ENCODE data around the gene RNFT2.

Gene RNFT2

DNA sequence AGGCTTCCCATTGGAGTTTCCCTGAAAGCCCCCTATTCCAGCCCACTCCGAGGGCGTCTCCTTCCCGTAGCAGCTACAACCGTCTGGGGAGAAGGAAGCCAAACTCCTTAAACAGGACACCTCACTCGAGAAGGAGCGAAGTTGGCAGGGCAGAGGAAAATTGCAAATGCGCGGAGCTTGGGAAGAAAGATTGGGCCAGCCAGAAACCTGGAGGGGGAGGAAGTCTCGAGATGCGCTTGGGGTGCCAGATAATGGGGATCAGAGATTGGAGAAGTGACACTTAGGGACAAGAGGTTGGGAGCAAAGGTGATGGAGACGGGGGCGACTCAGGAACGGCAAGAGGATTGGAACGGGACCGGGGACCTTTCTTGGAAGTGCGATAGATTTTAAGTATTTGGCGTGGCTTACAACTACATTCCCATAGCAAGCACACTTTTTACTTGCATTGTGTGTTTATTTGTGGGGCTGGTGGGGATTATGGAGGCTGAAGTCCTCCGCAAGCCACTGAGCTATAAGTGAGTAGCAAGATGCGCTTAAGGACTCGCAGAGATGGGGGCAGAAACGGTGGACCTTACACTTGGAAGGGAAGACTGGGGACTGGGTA, 142.2 kb downstream of the RNFT2 start:
- DNase-seq, result no peak

DNA sequence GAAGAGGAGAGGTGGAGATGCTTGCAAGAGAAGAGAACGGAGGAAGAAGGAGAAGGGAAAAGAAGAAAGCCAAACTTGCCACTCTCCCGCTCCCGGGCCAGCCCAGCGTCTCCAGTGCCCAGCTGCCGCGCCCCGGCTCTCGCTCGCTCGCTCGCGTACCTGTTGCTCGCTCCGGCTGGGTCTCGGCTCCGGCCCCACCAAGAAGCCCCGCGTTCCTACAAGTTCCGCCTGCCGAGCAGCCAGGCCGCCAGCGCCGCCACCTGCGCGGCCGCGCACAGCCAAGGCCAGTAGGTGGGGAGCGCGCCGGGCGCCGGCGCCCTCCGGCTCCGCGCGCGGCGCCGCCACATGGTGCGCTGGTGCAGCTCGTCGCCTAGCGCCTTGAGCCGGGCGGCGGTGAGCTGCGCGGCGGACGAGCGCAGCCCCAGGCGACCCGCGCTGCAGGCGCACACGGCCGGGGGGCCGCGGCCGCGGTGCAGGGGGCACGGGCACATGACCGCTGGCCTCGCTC, 142.8 kb downstream of the RNFT2 start:
- no peak for DNase-seq

DNA sequence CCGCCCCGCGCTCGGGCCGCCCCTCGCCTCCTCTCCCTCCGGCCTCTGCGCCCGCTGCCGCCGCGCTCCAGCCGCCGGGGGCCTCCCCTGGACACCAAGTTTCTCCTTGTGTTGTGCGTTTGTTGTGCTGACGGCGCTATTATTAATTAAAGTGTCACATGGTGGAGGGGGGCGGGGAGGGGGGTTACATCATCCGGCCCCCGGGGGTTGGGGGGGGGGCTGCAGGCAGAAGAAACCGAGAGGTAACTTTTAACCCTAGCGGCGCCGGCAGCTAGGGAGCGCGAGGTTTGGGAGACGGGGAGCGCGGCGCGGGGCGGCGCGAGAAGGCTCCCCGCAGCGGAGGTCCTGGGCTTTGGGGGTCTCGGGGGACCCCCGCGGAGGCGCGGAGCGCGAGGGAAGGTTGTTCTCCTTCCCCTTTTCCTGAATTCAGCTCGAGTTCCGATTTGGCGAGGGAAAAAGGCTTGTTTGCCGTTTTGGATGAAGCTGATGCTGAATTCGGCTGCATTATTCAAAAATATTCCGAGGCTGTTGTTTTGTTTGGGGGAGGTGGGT, 143.3 kb downstream of the RNFT2 start, which contains the start of gene HRK:
Gene HRK (minus strand): TSS at position 117 of the 552 bp plus-strand sequence. CDS start 134 bp downstream, outside the sequence.
- DNase-seq, result no peak

DNA sequence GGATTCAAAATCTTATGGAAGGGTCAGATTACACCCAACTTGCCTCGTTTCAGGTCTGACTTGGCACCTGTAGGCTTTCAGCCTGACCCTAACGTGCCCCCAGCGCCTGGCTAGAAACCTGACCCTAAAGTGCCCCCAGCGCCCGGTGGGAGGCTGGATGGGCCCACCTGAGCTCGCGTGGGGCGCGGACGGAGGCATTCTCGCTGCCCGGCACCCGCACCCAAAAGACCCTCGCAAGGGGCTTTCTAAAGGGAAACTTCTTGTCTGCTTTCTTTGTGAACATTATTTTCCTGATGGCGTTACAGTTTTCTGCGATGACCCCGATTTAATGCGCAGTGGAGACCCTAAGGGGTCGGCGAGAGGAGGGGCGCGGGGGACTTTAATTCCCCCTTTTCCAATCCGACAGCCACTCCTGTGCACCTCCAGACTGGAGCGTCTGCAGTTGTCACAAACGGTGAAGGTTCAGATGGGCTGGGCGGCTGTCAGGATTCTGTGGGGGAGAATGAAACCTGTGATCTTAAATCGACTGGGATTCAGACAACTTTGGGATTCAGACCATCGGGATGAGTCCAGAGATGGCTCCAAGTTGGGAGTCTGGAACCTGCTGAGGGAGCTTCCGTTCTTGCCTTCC, 143.9 kb downstream of the RNFT2 start:
- no peak for DNase-seq

DNA sequence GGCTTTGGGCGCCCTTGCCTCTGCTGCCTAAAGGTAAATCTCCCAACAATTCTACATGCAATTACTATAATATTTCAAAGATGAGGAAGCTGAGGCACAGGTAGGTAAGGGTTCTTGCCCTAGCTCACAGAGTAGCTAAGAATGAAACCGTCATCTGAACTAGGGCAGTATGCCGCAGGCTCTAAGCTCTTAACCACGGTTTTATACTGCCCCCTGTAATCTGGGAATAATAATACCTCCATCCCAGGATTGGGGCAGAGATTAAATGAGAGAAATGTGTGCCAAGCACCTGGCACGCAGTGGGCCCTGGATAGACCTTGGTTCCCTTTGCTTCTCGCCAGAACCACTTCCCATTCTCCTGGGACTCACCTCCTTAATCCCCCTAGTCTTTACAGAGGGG, 144.6 kb downstream of the RNFT2 start:
- no peak for DNase-seq

DNA sequence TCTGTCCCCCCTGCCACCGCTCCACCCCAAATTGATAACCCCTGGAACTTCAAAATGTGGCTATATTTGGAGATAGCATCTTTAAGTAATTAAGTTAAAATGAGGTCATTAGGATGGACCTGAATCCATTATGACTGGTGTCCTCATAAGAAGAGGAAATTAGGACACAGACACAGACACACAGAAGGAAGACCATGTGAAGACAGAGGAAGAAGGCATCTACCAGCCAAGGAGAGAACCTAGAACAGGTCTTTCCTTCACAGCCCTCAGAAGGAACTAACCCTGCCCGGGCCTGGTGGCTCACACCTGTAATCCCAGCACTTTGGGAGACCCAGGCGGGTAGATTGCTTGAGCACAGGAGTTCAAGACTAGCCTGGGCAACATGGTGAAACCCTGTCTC, 146.8 kb downstream of the RNFT2 start:
- DNase-seq, result no peak

DNA sequence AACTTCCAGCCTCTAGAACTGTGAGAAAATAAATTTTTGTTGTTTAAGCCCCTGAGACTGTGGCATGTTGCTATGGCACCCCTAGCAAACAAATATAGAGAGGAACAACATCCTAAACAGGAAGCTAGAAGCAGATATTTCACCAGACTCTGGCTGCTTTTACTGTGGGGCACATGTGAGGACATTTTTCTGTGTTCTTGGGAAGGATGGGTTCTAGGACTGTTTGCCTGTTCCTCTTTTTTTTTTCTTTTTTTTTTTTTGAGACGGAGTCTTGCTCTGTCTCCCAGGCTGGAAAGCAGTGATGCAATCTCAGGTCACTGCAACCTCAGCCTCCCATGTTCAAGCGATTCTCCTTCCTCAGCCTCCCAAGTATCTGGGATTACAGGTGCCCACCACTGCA, 147.4 kb downstream of the RNFT2 start:
- DNase-seq, result no peak

DNA sequence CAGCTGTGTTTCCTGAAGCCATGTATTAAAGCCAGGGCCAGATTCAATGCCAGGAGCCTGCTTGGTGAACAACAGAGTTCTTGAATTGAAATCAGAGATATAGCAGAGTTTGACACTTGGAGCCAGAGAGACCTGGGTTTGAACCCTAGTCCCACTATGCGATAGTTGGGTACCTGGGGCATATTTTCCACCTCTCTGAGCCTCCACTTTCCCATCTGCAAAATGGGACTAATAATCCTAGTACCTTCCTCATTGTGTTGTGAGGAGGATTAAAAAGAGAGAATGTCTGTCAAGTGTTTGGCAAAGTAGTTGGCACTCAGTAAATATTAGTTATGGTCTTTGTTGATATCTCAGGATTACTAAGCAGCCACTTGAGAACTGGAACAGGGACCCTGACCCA, 149.1 kb downstream of the RNFT2 start:
- no peak for DNase-seq

DNA sequence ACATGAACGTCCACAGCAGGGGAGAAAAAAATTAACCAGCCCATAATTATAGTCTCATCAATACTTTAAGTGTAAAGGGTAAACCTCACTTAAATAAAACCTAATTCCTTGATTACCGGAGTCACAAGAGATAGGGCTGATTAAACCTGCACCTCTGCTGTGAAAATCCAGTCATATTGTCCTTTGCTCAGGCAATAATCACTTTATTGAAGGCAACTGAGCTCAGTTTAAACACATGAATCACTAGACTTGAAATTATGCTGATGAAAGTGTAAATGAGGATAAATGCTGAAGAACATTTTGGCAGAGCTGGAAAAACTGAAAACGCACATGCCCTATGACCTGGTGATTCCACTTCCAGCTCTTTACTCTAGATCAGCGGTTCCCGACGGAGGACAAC, 149.8 kb downstream of the RNFT2 start:
- no peak for DNase-seq

DNA sequence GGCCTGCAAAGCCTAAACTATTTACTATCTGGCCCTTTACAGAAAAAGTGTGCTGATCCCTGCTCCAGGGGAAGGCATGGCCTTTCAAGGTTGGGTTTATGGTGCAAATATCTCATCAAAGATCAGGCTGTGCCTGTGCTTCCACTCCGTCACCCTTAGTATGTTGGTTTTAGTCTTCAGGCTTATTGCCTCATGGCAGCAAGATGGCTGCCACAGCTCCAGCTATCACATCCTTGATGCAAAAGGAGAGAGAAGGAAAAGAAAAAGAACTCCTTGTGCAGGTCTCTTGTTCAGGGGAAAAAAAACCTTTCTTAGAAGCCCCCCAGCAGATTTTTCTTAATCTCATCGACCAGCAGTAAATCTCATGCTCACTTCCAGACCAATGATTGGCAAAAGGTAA, 152.2 kb downstream of the RNFT2 start:
- no peak for DNase-seq

DNA sequence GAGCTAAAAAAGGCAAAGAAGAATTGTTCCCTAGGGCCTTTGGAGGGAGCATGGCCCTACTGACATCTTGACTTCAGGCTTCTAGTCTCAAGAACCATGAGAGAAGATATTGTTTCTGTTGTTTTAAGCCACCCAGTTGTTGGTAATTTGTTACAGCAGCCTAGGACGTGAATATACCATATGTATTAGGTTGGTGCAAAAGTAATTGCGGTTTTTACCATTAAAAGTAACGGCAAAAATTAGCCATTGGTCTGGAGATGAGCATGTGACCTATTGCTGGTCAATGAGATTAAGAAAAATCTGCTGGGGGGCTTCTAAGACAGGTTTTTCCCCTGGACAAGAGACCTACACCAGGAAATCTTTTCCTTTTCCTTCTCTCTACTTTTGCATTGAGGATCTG, 152.9 kb downstream of the RNFT2 start:
- DNase-seq, result no peak

DNA sequence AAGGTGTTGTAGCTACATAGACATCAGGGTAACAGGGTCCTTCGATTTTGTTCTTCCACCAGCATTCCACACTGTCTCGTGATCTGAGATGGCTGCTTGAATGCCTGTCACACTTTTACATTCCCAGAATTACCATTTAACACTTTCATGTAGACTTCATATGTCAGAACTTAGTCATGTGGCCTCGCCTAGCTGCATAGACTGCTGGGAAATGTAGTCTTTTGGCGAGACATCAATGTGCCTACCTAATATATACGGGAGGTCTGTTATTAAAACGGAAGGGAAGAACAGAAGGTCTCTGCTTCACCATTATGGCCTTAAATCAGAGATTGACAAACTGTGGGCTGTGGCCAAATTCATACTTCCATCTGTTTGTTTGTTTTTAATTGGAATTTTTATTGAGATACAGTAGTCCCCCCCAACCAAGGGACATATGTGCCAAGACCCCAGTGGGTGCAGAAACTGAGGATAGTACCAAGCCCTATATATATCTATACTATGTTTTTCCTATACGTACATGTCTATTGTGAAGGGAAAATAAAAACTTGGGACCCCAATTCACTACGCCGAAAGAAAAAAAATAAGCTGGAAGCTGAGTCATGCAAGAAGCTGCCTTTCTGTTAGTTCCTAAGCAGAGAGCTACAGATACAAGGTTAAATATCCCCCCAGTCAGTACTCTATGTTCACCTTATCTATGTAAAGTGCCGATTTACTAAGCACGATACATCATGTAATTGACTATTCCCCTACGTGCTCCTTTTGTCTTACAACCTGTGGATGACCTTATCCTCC, 154.4 kb downstream of the RNFT2 start:
- DNase-seq, result no peak

DNA sequence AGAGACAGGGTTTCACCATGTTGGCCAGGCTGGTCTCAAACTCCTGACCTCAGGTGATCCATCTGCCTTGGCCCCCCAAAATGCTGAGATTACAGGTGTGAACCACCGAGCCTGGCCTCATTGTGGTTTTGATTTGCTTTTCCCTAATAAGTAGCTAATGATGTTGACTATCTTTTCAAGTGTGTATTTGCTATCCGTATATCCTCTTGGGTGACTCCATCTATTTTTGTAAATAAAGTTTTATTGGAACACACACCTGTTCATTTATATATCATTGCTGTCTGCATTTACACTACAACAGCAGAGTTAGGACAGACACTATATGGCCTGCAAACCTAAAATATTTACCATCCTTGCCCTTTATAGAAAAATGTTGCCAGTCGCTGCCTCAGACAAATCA, 156.8 kb downstream of the RNFT2 start:
- DNase-seq, result no peak

DNA sequence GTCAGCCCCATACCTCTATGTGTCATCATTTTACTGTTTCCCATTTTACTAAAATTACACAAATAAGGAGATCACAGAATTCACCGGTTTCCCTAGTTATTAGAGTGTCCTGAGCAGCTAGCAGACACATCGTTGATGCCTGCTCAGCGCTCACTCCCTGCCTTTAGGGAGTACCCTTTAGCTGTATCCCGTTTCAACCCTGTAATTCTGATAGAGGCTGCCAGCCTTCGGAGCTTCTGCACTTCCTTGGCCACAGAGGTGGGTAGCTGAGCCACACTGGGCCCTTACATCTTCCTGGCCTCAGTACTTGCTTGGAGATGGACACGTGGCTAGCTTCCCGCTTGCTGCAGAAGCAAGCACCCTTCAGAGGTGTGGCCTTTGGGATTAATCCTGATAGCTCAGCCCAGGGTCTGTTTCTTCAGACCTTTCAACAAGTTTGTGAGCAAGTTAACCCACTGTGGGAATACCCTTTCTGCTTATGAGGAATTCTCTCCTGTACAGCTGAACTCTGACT, 158.4 kb downstream of the RNFT2 start:
- DNase-seq, result no peak

DNA sequence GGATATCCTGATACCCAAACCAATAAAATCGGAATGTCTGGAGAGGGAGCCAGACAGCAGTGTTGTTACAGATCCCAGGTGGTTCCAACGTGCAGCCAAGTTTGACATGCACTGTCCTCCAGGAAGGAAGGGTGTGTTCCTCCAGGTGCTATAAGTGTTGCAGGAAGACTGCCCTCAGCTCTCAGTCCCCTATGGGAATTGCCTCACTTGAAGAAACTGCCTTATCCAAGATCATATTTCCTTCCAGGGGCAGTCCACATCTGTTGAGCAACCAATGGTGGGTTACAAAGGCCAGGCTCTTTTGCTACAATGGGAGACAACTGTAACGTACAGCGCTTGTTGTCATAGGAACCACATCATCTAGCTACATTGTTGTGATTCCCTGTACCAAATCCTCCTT, 159.4 kb downstream of the RNFT2 start:
- DNase-seq, result no peak

DNA sequence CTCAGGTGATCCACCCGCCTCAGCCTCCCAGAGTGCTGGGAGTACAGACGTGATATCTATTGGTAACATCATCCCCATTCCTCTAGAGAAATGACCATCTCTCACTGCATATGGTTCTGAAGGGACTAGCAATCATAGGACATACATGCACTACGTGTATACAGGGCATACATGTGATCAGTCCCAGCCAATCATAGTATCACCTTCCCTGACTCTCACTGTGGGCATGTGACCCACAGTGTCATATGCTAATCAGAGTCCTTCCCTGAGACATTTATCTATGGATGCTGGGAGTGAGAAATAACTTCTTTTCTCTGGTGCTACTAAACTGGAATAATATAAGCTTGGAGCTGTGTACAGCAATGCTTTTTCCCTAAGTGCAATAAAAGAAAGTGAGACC, 160.6 kb downstream of the RNFT2 start:
- DNase-seq, result no peak

DNA sequence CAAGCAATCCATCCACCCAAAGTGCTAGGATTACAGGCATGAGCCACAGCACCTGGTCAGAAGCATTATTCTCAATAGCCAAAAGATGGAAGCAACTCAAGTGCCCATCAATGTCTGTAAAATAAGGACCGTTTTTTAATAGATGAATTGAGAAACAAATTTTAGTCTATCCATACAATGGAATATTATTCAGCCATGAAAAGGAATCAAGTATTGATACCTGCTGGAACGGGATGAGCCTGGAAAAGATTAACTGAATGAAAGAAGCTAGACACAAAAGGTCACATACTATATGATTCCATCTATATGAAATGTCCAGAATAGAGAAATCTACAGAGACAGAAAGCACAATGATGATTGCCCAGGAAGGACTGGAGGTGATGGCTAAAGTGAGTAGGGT, 163.5 kb downstream of the RNFT2 start:
- DNase-seq, result no peak
